ENCODE data around the gene ACTN3.
"Not testable (repeated sequence)": the region's sequence is repeated elsewhere in the genome, so short reads cannot be mapped to it uniquely, and the experiment has no call there.

ACTN3 gene

DNA sequence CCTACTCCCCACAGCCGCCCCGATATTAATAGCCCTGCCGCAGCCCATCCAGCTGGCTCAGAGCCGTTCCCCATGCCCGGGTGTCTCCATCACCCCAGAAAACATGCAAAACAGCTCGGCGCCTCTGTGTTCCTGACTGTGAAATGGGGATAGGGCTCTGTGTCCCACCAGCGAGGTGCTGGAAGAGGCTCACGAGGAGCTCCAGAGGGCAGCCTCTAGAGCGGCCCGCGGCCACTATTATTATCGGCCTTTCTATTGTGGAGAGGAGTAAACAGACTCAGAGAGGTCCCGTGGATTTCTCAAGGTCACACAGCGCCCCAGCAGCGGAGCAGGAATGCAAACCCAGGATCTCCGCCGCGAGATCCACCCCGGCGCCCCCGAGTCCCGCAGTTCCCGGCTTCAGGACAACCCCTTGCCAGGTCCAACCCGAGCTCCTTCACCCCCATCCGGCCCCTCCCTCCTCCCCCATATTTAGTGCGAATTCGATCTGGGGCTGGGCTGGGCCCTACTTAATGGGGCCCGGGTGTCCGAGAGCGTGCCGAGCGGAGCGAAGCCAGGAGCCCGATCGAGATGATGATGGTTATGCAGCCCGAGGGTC lies at the start of gene ACTN3:
TSS of gene ACTN3 (plus strand) at position 536 of the 598 bp plus-strand sequence. CDS start at position 571, 35 bp downstream.
- DNase-seq (ENCODE audit: low read depth), result no peak

GRCh38 chr11:66497206-66497605 lies 49.5 kb upstream of the ACTN3 start:
- DNase-seq (ENCODE audit: low read depth), result no peak

GRCh38 chr11:66498506-66498905 lies 48.2 kb upstream of the ACTN3 start:
- no peak for DNase-seq (ENCODE audit: low read depth)

- DNase-seq (ENCODE audit: low read depth), result no peak
Measured at GRCh38 chr11:66505276-66505816, 41.4 kb upstream of the ACTN3 start.

- no peak for DNase-seq (ENCODE audit: low read depth)
Measured at GRCh38 chr11:66509131-66509561, 37.6 kb upstream of the ACTN3 start.

- DNase-seq (ENCODE audit: low read depth), result peak; percentile 74
Measured at GRCh38 chr11:66510271-66510989, 36.3 kb upstream of the ACTN3 start, which contains the start of gene BBS1. TSS of gene BBS1 (plus strand) at chr11:66510635. CDS start at chr11:66510660, 25 bp downstream.

DNA sequence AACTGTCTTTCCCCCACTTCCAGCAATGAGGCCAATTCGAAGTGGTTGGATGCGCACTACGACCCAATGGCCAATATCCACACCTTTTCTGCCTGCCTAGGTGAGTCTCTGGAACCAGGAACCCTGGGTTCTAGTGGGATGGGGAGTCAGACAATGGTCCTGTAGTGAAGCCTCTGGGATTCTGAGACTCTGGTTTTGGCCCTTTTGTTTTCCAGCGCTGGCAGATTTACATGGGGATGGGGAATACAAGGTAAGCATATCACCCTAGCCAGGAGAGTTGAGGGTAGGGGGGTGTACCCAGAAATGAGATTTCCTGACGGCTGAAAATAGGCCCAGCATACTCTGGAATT lies 35.7 kb upstream of the ACTN3 start:
- DNase-seq (ENCODE audit: low read depth), result no peak

DNA sequence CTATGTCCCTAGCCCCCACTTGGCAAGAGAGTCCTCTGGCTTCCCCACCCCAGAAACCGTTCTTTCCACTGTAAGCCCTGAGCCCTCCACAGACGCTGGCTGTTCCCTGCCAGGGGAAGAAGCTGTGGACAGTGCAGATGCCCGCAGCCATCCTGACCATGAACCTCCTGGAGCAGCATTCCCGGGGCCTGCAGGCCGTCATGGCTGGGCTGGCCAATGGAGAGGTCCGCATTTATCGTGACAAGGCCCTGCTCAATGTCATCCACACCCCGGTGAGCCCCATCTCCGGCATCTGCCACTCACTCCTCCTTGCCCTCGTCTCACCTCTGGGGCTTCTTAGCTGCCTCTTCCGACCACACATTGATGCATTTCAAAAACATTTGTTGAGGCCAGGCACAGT lies 23.1 kb upstream of the ACTN3 start:
- no peak for DNase-seq (ENCODE audit: low read depth)

DNA sequence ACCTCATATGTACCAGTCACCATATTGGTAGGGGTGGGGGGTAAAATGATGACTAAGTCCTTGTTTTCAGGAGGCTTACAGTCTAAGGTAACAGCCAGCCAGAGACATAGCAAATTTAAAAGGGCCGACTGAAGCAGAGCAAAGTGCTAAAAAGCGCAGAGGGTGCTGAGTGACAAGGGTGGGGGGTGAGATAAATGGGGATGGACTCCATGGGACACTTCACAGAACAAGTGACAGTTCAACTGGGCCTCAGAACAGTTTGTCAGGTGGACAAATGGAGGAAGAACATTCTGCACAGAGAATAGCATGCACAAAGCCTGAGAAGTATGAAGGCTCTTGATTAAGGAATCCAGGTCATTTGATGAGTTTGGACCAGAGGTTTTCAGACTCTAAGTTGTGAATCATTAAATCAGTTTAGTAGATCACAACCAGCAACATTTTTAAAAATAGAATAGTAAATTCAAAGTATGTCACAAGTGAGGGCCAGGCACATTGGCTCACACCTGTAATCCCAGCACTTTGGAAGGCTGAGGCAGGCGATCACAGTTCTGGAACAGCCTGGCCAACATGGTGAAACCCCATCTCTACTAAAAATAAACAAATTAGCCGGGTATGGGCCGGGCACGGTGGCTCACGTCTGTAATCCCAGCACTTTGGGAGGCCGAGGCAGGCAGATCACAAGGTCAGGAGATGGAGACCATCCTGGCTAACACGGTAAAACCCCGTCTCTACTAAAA lies 22.2 kb upstream of the ACTN3 start:
- DNase-seq (ENCODE audit: low read depth), result no peak

GRCh38 chr11:66529069-66529468 lies 17.6 kb upstream of the ACTN3 start:
- no peak for DNase-seq (ENCODE audit: low read depth)

- DNase-seq (ENCODE audit: low read depth), result no peak
Measured at GRCh38 chr11:66529655-66530054, 17.0 kb upstream of the ACTN3 start.

GRCh38 chr11:66530927-66531709 lies 15.6 kb upstream of the ACTN3 start:
- DNase-seq (ENCODE audit: low read depth), result no peak

GRCh38 chr11:66531841-66532240 lies 14.9 kb upstream of the ACTN3 start:
- DNase-seq (ENCODE audit: low read depth), result no peak

GRCh38 chr11:66532784-66533183 lies 13.9 kb upstream of the ACTN3 start:
- DNase-seq (ENCODE audit: low read depth), result no peak

DNA sequence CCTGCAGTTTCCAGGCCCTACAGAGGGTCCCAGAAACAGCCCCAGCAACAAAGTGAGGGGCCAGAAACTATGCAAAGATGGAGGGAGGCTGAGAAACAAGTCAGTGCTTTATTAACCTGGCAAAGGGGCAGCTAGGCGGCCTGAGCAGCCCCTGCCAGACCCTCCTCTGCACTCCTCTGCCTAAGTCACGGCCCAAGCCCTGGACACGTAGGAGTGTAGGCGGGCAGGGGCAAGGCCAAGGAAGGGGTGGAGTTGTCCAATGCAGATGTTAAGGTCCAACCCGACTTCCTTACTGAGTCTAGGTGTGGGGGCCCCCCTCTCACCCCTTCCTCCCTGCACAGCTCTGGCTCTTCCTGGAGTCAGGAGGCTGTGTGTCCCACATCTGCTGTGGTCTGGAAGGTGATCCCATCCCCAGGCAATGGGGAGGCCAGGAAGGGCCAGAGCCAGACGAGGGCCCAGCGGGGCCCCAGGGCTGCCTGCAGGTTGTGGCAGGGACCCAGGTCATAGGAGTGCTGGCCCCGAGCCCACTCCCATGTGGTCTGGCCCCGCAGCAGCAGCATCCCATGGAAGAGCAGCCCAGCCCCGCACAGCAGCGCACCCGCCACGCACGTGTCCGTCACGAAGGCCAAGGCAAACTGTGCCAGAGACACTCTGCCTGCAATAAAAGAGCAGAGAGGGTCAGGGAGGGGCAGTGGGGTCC lies 7.4 kb upstream of the ACTN3 start:
- no peak for DNase-seq (ENCODE audit: low read depth)

GRCh38 chr11:66539870-66540213 lies 6.9 kb upstream of the ACTN3 start:
- no peak for DNase-seq (ENCODE audit: low read depth)

- not testable (repeated sequence) for DNase-seq (ENCODE audit: low read depth)
Measured at GRCh38 chr11:66540598-66540997, 6.1 kb upstream of the ACTN3 start.

DNA sequence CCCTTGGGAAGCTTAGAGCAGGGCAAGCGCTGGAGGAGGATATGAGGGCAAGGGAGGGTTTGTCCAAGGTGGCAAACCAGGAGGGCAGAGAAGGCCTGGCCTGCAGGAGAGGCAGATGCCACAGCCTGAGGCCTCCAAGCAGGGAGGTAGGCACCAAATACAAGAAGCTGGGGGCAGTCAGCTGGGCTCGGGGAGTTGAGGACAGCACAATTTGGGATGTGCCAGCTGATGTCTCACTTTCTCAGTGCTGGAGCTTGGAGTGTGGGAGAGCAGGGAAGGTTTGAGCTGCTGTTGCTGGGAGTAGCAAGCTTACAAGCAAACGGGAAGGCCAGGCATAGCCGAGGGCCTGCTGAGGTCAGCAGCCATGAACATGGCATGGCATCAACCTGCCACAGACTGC lies 4.8 kb upstream of the ACTN3 start:
- no peak for DNase-seq (ENCODE audit: low read depth)

- no peak for DNase-seq (ENCODE audit: low read depth)
Measured at GRCh38 chr11:66542362-66542761, 4.3 kb upstream of the ACTN3 start.

DNA sequence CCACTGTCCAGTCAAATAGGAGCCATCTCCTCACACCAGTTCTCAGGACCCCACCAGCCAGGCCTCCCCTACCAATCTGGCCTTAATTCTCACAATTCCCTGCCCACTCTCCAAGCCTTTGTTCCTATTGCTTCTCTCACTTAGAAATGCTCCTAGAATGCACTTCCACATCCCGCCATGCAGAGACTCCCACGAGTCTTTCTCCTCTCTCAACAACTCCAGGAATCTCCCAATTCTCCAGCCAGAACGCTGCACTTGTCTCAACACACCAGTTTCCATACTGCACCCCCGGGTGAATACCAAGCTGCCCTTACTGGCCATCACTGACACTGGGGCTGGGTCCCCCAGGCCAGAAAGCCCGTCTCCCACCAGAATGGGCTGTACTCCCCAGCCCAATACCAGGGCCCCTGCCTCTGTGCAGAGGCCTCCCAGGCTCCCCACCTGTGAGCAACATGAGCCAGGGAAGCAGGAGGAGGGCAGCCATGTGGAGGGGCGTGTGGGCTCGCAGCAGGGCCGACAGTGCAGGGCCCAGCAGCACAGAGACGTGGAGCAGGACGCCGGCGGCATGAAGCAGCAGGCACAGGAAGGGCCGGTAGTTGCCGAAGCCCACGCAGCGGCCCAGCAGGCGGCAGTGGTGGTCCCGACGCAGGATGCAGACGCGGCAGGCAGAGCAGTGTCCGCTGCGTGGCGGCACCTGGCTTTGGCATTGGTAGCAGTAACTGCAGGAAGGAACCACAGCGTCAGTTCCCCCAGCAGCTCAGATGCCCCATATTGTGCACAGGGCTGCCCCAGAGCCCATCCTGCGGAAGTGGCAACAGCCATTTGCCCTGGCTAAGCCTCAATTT lies 3.2 kb upstream of the ACTN3 start:
- DNase-seq (ENCODE audit: low read depth), result peak; percentile 26

DNA sequence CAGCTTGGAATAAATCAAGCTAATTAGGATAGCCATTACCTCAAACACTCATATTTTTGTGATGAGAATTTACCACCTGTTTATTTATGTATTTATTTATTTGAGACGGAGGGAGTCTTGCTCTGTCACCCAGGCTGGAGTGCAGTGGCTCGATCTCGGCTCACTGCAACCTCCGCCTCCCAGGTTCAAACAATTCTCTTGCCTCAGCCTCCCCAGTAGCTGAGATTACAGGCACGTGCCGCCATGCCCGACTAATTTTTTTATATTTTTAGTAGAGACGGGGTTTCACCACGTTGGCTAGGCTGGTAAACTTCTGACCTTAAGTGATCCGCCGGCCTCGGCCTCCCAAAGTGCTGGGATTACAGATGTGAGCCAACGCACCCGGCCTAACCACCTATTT lies 1.8 kb upstream of the ACTN3 start:
- DNase-seq (ENCODE audit: low read depth), result not testable (repeated sequence)
